Testis (tissue), 2 donors: ENCODE results near the gene EFNB1.

Experiments used
- POLR2A ChIP-seq: fragments of 450-650 bp; IDR thresholded peaks from one replicate; pipeline ENCODE4 v1.6.1; 2017; ENCODE audit warnings: antibody characterized with exemption, mild to moderate bottlenecking, moderate library complexity
- TF ChIP-seq, protein P1 (sequence below), 3 experiments: fragments of 450-650 bp in 2 of 3; fragments of 200-600 bp in 1 of 3; sonication (generic) in 1 of 3; IDR thresholded peaks; one replicate each; pipeline ENCODE4 v1.5.1; 2016 to 2019; ENCODE audit warnings: antibody characterized with exemption in 3 of 3, mild to moderate bottlenecking in 2 of 3, moderate library complexity in 1 of 3

DNA sequence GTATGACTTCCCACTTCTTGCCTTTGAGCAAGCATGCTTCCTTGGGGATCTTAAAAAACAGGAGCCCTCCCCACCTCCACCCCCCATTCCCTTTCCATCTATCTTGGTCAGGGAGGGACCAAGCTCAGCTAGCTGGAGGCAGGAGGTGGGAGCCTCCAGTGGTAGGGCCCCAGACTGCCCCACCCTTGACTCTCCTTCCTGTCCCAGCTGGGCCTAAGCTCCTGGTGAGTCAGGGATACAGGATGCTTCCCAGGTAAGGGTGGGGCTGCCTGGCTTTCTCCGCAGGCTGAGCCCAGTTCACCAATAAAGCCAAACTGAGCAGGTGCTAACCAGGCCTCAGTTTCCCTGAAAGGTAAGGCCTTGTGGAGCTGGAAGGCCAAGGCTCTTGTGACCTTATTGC, 15.2 kb downstream of the EFNB1 start:
- TF ChIP-seq, protein P1, sequence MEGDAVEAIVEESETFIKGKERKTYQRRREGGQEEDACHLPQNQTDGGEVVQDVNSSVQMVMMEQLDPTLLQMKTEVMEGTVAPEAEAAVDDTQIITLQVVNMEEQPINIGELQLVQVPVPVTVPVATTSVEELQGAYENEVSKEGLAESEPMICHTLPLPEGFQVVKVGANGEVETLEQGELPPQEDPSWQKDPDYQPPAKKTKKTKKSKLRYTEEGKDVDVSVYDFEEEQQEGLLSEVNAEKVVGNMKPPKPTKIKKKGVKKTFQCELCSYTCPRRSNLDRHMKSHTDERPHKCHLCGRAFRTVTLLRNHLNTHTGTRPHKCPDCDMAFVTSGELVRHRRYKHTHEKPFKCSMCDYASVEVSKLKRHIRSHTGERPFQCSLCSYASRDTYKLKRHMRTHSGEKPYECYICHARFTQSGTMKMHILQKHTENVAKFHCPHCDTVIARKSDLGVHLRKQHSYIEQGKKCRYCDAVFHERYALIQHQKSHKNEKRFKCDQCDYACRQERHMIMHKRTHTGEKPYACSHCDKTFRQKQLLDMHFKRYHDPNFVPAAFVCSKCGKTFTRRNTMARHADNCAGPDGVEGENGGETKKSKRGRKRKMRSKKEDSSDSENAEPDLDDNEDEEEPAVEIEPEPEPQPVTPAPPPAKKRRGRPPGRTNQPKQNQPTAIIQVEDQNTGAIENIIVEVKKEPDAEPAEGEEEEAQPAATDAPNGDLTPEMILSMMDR (IDR thresholded peaks at IDR 0.05), result no peak
- no peak for TF ChIP-seq POLR2A
